GM12878 (cell line): Measurements from ENCODE around the gene UBE3D. TPM values are rescaled to one million over a fixed set of nuclear protein-coding genes. Genes with fewer than 3 reads are reported as not detected.
A peak's percentile ranks its signal among the peaks of the same experiment; 100 is the strongest.

ENCODE experiments used
- ATAC-seq: fragments of 200-7000 bp; cut with Tn5 transposase; 3 replicates; pipeline ENCODE4 v1.9.1; 2020; ENCODE audit warnings: mild to moderate bottlenecking, moderate library complexity
- BruUV-seq: library from RNA; stranded (reverse); fragments of 400-500 nt; replicated peaks from 2 replicates; lab custom pipeline; 2021; lab: Mats Ljungman, UMichigan
- CTCF ChIA-PET: fragments of 300-600 bp; sonication (Branson Sonifier 250); formaldehyde crosslinking; extraction: SDS; loops from one replicate; lab custom pipeline; 2021; ENCODE audit warnings: inconsistent platforms; lab: Yijun Ruan, JAX
- POLR2A ChIA-PET: fragments of 350-600 bp; formaldehyde crosslinking; extraction: SDS; loops from one replicate; lab custom pipeline; 2021; ENCODE audit warnings: inconsistent platforms; lab: Charles Lee
- RAD21 ChIA-PET: fragments of 300-600 bp; sonication (Branson Sonifier 250); formaldehyde crosslinking; loops from one replicate; lab custom pipeline; 2023; ENCODE audit warnings: antibody characterized with exemption; ENCODE audit not compliant: unreplicated experiment; lab: Charles Lee
- SMC1A ChIA-PET: fragments of 300-600 bp; sonication (Branson Sonifier 250); formaldehyde crosslinking; loops from one replicate; lab custom pipeline; 2023; ENCODE audit not compliant: unreplicated experiment, uncharacterized antibody; lab: Charles Lee
- DNase-seq: peaks from one replicate; pipeline ENCODE4 v3.0.0-alpha.2; 2011; ENCODE audit warnings: low read depth, low spot score
- FAIRE-seq: peaks from 3 replicates; lab custom pipeline; 2011; peaks lifted over from hg19 to GRCh38; lab: Jason Lieb, UNC
- H2AFZ ChIP-seq: 2 replicates; pipeline ENCODE4 v1.6.0; 2011; ENCODE audit warnings: low read depth, low read length, control low read depth; ENCODE audit not compliant: control insufficient read depth
- H3K27ac ChIP-seq: 2 replicates; pipeline ENCODE4 v1.5.1; 2011; ENCODE audit warnings: control low read depth; ENCODE audit not compliant: control insufficient read depth, insufficient read depth
- H3K27me3 ChIP-seq, 2 experiments: replicated peaks in 1 of 2; 2 replicates each; pipeline versions ENCODE4 v1.6.0 to v1.6.1; 2011; ENCODE audit warnings: low read length in 1 of 2; ENCODE audit not compliant: control insufficient read depth in 2 of 2, insufficient read depth in 2 of 2
- H3K36me3 ChIP-seq, 2 experiments: 2 replicates each; pipeline ENCODE4 v1.5.1; 2011; ENCODE audit warnings: low read length in 1 of 2; ENCODE audit not compliant: control insufficient read depth in 2 of 2, insufficient read depth in 2 of 2
- H3K4me1 ChIP-seq: 2 replicates; pipeline ENCODE4 v1.6.1; 2011; ENCODE audit warnings: mild to moderate bottlenecking, low read length, moderate library complexity, mixed read lengths; ENCODE audit not compliant: control insufficient read depth, insufficient read depth
- H3K4me2 ChIP-seq: 2 replicates; pipeline ENCODE4 v1.6.0; 2011; ENCODE audit warnings: control low read depth; ENCODE audit not compliant: control insufficient read depth, insufficient read depth
- H3K4me3 ChIP-seq: fragments of 200-600 bp; sonication (generic); 2 replicates; pipeline ENCODE4 v1.5.1; 2016
- H3K79me2 ChIP-seq: 2 replicates; pipeline ENCODE4 v1.6.0; 2011; ENCODE audit warnings: low read length; ENCODE audit not compliant: control insufficient read depth, insufficient read depth
- H3K9ac ChIP-seq: 2 replicates; pipeline ENCODE4 v1.8.0; 2011; ENCODE audit warnings: low read length, control low read depth, mixed read lengths; ENCODE audit not compliant: control insufficient read depth, insufficient read depth
- H3K9me3 ChIP-seq: replicated peaks from 3 replicates; pipeline ENCODE4 v1.5.1; 2011; ENCODE audit warnings: mild to moderate bottlenecking, low read length; ENCODE audit not compliant: control insufficient read depth, insufficient read depth
- H4K20me1 ChIP-seq: 2 replicates; pipeline ENCODE4 v1.6.0; 2011; ENCODE audit not compliant: control insufficient read depth, insufficient read depth
- BHLHE40 ChIP-seq, 2 experiments: fragments of 450-650 bp in 1 of 2; IDR thresholded peaks; 2 replicates each; pipeline ENCODE4 v1.6.1; 2011 to 2017; ENCODE audit warnings: low read depth in 2 of 2, borderline replicate concordance in 1 of 2, improper control_type of control experiment in 1 of 2, low read length in 1 of 2, mild to moderate bottlenecking in 1 of 2
- CEBPB ChIP-seq, 2 experiments: fragments of 150-350 bp in 1 of 2; IDR thresholded peaks; 2 replicates each; pipeline ENCODE4 v1.6.1; 2012 to 2014; ENCODE audit warnings: low read depth in 2 of 2, low read length in 2 of 2, borderline replicate concordance in 1 of 2, inconsistent platforms in 1 of 2
- FOS ChIP-seq: IDR thresholded peaks from 3 replicates; pipeline ENCODE4 v1.6.1; 2011; ENCODE audit warnings: borderline replicate concordance; ENCODE audit not compliant: insufficient read length; ENCODE audit errors: extremely low read depth
- HDGF ChIP-seq: fragments of 450-650 bp; IDR thresholded peaks from 2 replicates; pipeline ENCODE4 v1.6.1; 2016; ENCODE audit warnings: antibody characterized with exemption
- KLF5 ChIP-seq: fragments of 450-650 bp; IDR thresholded peaks from 2 replicates; pipeline ENCODE4 v1.6.1; 2014; ENCODE audit warnings: mild to moderate bottlenecking; ENCODE audit not compliant: partially characterized antibody
- RAD21 ChIP-seq: IDR thresholded peaks from 2 replicates; pipeline ENCODE4 v1.6.1; 2011; ENCODE audit warnings: mild to moderate bottlenecking, low read depth, low read length, moderate library complexity; ENCODE audit not compliant: insufficient read depth
- RB1 ChIP-seq: fragments of 450-650 bp; formaldehyde crosslinking; IDR thresholded peaks from 2 replicates; pipeline ENCODE4 v1.6.1; 2017; ENCODE audit warnings: mild to moderate bottlenecking, borderline replicate concordance
- RUNX3 ChIP-seq: IDR thresholded peaks from 2 replicates; pipeline ENCODE4 v1.6.1; 2012; ENCODE audit warnings: low read length, inconsistent platforms
- SKIL ChIP-seq: fragments of 450-650 bp; IDR thresholded peaks from 2 replicates; pipeline ENCODE4 v1.6.1; 2017; ENCODE audit warnings: mild to moderate bottlenecking, low read depth, inconsistent platforms; ENCODE audit not compliant: poor library complexity, severe bottlenecking
- ZNF217 ChIP-seq: fragments of 450-650 bp; IDR thresholded peaks from 2 replicates; pipeline ENCODE4 v1.6.1; 2017; ENCODE audit warnings: antibody characterized with exemption, mild to moderate bottlenecking
- ZNF24 ChIP-seq: fragments of 450-650 bp; IDR thresholded peaks from 2 replicates; pipeline ENCODE4 v1.6.1; 2017; ENCODE audit warnings: antibody characterized with exemption, mild to moderate bottlenecking
- ZSCAN29 ChIP-seq: fragments of 450-650 bp; IDR thresholded peaks from 2 replicates; pipeline ENCODE4 v1.6.1; 2017; ENCODE audit warnings: mild to moderate bottlenecking, moderate library complexity
- WGBS: methylation state at CpG from one replicate; pipeline ENCODE4 v1.1.6; 2016; ENCODE audit warnings: low lambda C conversion rate; ENCODE audit not compliant: insufficient replicate concordance, insufficient coverage; ENCODE audit errors: missing lambda C conversion rate; 5-methylcytosine and 5-hydroxymethylcytosine counted together
- in situ Hi-C: fragments of 300-500 bp; cut with MboI; formaldehyde crosslinking; loops from 9 replicates; pipeline ENCODE4 v1.14.3; 2018; ENCODE audit warnings: mixed read lengths
- intact Hi-C: fragments of 100-400 bp; cut with micrococcal nuclease; formaldehyde crosslinking; loops from one replicate; pipeline ENCODE4 v1.14.2; 2022; ENCODE audit not compliant: unreplicated experiment
- polyA plus RNA-seq, 11 experiments: library from polyadenylated mRNA; depleted of rRNA in 4 of 11; unstranded in 6 of 11; stranded (reverse) in 5 of 11; fragments of >200 nt; fragmentation: Nextera tagmentation in 4 of 11; fragmentation: Illumina TruSeq in 1 of 11; extraction: Ambion mirVana in 4 of 11; extraction: Trizol in 1 of 11; gene quantifications; 1 replicate in 1 of 11; 2 replicates in 10 of 11; pipeline versions ENCODE4 v1.2.1 to v1.2.3, GENCODE V29; 2011 to 2016; ENCODE audit warnings: inconsistent platforms in 2 of 11, missing spikeins in 2 of 11, low read depth in 1 of 11
- total RNA-seq, 4 experiments: library from RNA; depleted of rRNA in 3 of 4; stranded (reverse); fragments of >200 nt in 3 of 4; fragmentation: Illumina TruSeq in 1 of 4; extraction: Trizol in 1 of 4; gene quantifications; 2 replicates each; pipeline versions ENCODE4 v1.2.1 to v1.2.3, GENCODE V29; 2013 to 2021
- TF ChIP-seq, protein P1 (sequence below): fragments of 150-350 bp; IDR thresholded peaks from 2 replicates; pipeline ENCODE4 v1.6.1; 2014; ENCODE audit warnings: mild to moderate bottlenecking, low read depth, low read length
- TF ChIP-seq, protein P2 (sequence below): fragments of 450-650 bp; IDR thresholded peaks from 2 replicates; pipeline ENCODE4 v1.6.1; 2017; ENCODE audit warnings: low read depth, mild to moderate bottlenecking, moderate library complexity
- TF ChIP-seq, protein P3 (sequence below): fragments of 450-650 bp; IDR thresholded peaks from 2 replicates; pipeline ENCODE4 v1.6.1; 2018; ENCODE audit warnings: mild to moderate bottlenecking, low read depth, moderate library complexity; ENCODE audit not compliant: partially characterized antibody

The UBE3D gene
- total and polyA plus RNA-seq, 10 of the 15 experiments (the other 5 are each of a cell fraction or from before 2014, with no cell fraction given): 4.3 to 9.0 (median 7.5) TPM

- Histone ChIP-seq H3K9me3 (no peaks in the 10 kb centered on the region), H3K27ac (peak overlapping the region; percentile 71; the same call in 1 of the 2 replicates), H3K4me1 (peaks cover 8% of the 10 kb centered on the region), H3K27me3 (no peaks in the 10 kb centered on the region), H3K36me3 (no peaks in the 10 kb centered on the region), H4K20me1 (no peaks in the 10 kb centered on the region), H2AFZ (peak overlapping the region; percentile 80), H3K9ac (peak overlapping the region; percentile 66), H3K4me3 (peak overlapping the region; percentile 87), H3K4me2 (peak overlapping the region; percentile 61), H3K79me2 (peaks cover 31% of the 10 kb centered on the region)
- POLR2A ChIA-PET: interaction anchor here (1.1 to 4.3 kb wide), 4 partner anchors 21 to 822 kb away, joined by 3 to 34 read pairs (median 8); partner anchors contain the start of gene IBTK
- BruUV-seq: TSS peak; percentile 64
- in situ Hi-C loops: loop anchor here (5.0 to 10.0 kb wide), 2 partner anchors 356 to 449 kb away; no protein-coding TSS in a partner anchor
- RAD21 ChIA-PET: interaction anchor here (1.8 to 8.6 kb wide), 6 partner anchors 11 to 148 kb away, joined by 4 to 215 read pairs (median 21); no protein-coding TSS in a partner anchor
- ATAC-seq: no peak
- DNase-seq: no peak
- SMC1A ChIA-PET: interaction anchor here (1.0 to 10.4 kb wide), 10 partner anchors 13 to 445 kb away, joined by 3 to 277 read pairs (median 34); partner anchors contain the start of genes PGM3, PRSS35 and RWDD2A
- CTCF ChIA-PET: interaction anchor here (1.7 to 12.2 kb wide), 12 partner anchors 14 to 798 kb away, joined by 4 to 635 read pairs (median 24); partner anchors contain the start of genes PGM3, PRSS35 and RWDD2A
- 13% methylated on average over 6 of the region's 6 CpGs for WGBS
- intact Hi-C loops: loop anchor here (5.0 to 10.0 kb wide), 4 partner anchors 124 to 704 kb away; partner anchors contain the start of genes ME1, PGM3, RWDD2A and TPBG
- FAIRE-seq: no peak
- TF ChIP-seq, protein P1, sequence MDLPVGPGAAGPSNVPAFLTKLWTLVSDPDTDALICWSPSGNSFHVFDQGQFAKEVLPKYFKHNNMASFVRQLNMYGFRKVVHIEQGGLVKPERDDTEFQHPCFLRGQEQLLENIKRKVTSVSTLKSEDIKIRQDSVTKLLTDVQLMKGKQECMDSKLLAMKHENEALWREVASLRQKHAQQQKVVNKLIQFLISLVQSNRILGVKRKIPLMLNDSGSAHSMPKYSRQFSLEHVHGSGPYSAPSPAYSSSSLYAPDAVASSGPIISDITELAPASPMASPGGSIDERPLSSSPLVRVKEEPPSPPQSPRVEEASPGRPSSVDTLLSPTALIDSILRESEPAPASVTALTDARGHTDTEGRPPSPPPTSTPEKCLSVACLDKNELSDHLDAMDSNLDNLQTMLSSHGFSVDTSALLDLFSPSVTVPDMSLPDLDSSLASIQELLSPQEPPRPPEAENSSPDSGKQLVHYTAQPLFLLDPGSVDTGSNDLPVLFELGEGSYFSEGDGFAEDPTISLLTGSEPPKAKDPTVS: no peak
- TF ChIP-seq CEBPB (IDR thresholded peaks at IDR 0.05; ENCODE audit: borderline replicate concordance in 1 of 2, low read depth in 2 of 2, low read length in 2 of 2) (no peak), HDGF (no peak), RAD21 (no peak), ZNF217 (no peak), ZNF24 (no peak), FOS (no peak), ZSCAN29 (0 out of 2 replicates have a peak, but pooled peaks have one; percentile 14), RB1 (no peak), RUNX3 (peak; percentile 59), KLF5 (no peak), BHLHE40 (IDR thresholded peaks at IDR 0.05; ENCODE audit: borderline replicate concordance in 1 of 2, low read depth in 2 of 2, low read length in 1 of 2) (no peak), SKIL (no peak)
- TF ChIP-seq, protein P2, sequence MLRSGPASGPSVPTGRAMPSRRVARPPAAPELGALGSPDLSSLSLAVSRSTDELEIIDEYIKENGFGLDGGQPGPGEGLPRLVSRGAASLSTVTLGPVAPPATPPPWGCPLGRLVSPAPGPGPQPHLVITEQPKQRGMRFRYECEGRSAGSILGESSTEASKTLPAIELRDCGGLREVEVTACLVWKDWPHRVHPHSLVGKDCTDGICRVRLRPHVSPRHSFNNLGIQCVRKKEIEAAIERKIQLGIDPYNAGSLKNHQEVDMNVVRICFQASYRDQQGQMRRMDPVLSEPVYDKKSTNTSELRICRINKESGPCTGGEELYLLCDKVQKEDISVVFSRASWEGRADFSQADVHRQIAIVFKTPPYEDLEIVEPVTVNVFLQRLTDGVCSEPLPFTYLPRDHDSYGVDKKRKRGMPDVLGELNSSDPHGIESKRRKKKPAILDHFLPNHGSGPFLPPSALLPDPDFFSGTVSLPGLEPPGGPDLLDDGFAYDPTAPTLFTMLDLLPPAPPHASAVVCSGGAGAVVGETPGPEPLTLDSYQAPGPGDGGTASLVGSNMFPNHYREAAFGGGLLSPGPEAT: no peak
- TF ChIP-seq, protein P3, sequence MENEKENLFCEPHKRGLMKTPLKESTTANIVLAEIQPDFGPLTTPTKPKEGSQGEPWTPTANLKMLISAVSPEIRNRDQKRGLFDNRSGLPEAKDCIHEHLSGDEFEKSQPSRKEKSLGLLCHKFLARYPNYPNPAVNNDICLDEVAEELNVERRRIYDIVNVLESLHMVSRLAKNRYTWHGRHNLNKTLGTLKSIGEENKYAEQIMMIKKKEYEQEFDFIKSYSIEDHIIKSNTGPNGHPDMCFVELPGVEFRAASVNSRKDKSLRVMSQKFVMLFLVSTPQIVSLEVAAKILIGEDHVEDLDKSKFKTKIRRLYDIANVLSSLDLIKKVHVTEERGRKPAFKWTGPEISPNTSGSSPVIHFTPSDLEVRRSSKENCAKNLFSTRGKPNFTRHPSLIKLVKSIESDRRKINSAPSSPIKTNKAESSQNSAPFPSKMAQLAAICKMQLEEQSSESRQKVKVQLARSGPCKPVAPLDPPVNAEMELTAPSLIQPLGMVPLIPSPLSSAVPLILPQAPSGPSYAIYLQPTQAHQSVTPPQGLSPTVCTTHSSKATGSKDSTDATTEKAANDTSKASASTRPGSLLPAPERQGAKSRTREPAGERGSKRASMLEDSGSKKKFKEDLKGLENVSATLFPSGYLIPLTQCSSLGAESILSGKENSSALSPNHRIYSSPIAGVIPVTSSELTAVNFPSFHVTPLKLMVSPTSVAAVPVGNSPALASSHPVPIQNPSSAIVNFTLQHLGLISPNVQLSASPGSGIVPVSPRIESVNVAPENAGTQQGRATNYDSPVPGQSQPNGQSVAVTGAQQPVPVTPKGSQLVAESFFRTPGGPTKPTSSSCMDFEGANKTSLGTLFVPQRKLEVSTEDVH: no peak
Measured at GRCh38 chr6:83068616-83069015, 3.0 kb upstream of the UBE3D start.
